ENCODE results near the gene DGKB. TPM values are rescaled to one million over a fixed set of nuclear protein-coding genes. Genes with fewer than 3 reads are reported as not detected.

The DGKB gene
- total RNA-seq, 1 experiment from 2014 or later = 0.48 TPM

- no TSS peak for BruUV-seq (replicated peaks)
- Histone ChIP-seq H4K20me1 (ENCODE audit: insufficient read depth) (no peaks in the 10 kb centered on the region), H3K79me2 (ENCODE audit: low read depth) (no peaks in the 10 kb centered on the region), H3K27ac (no peak overlapping the region), H3K4me2 (no peak overlapping the region), H3K9me2 (ENCODE audit: insufficient read depth) (no peaks in the 10 kb centered on the region), H3F3A (ENCODE audit: insufficient read depth, low read depth) (no peaks in the 10 kb centered on the region), H2AFZ (no peak overlapping the region), H3K4me1 (replicated peaks; ENCODE audit: insufficient read depth) (no peaks in the 10 kb centered on the region), H3K4me3 (no peak overlapping the region), H3K9me3 (ENCODE audit: insufficient read depth, low read depth) (no peaks in the 10 kb centered on the region), H3K36me3 (ENCODE audit: low read depth) (no peaks in the 10 kb centered on the region), H3K27me3 (ENCODE audit: insufficient read depth, low read depth) (no peaks in the 10 kb centered on the region)
- intact Hi-C loops (cut with micrococcal nuclease; ENCODE audit: unreplicated experiment) = no loop called here
- ChIA-PET CTCF (no interaction called here), POLR2A (ENCODE audit: unreplicated experiment) (no interaction called here)
- no peak for DNase-seq
- TF ChIP-seq, protein P1, sequence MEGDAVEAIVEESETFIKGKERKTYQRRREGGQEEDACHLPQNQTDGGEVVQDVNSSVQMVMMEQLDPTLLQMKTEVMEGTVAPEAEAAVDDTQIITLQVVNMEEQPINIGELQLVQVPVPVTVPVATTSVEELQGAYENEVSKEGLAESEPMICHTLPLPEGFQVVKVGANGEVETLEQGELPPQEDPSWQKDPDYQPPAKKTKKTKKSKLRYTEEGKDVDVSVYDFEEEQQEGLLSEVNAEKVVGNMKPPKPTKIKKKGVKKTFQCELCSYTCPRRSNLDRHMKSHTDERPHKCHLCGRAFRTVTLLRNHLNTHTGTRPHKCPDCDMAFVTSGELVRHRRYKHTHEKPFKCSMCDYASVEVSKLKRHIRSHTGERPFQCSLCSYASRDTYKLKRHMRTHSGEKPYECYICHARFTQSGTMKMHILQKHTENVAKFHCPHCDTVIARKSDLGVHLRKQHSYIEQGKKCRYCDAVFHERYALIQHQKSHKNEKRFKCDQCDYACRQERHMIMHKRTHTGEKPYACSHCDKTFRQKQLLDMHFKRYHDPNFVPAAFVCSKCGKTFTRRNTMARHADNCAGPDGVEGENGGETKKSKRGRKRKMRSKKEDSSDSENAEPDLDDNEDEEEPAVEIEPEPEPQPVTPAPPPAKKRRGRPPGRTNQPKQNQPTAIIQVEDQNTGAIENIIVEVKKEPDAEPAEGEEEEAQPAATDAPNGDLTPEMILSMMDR (conservative IDR thresholded peaks at IDR 0.05) = no peak
- TF ChIP-seq EZH2 (IDR thresholded peaks at IDR 0.05; ENCODE audit: low read depth) = no peak
Observed at GRCh38 chr7:14931511-14932215, 29.1 kb upstream of the DGKB start.

- no peaks in the 10 kb centered on the region for H4K20me1 ChIP-seq (ENCODE audit: insufficient read depth)
- H3K27ac ChIP-seq = no peak overlapping the region
- ChIA-PET CTCF (no interaction called here), POLR2A (ENCODE audit: unreplicated experiment) (no interaction called here)
- H3K36me3 ChIP-seq (ENCODE audit: low read depth) = no peaks in the 10 kb centered on the region
- no peak for DNase-seq
- H3K9me3 ChIP-seq (ENCODE audit: insufficient read depth, low read depth) = no peaks in the 10 kb centered on the region
- intact Hi-C loops (cut with micrococcal nuclease; ENCODE audit: unreplicated experiment) = no loop called here
- BruUV-seq (replicated peaks) = no TSS peak
- H3K4me1 ChIP-seq (replicated peaks; ENCODE audit: insufficient read depth) = no peaks in the 10 kb centered on the region
- no peaks in the 10 kb centered on the region for H3F3A ChIP-seq (ENCODE audit: insufficient read depth, low read depth)
- H3K9me2 ChIP-seq (ENCODE audit: insufficient read depth) = no peaks in the 10 kb centered on the region
- no peaks in the 10 kb centered on the region for H3K79me2 ChIP-seq (ENCODE audit: low read depth)
- no peak for TF ChIP-seq EZH2 (IDR thresholded peaks at IDR 0.05; ENCODE audit: low read depth)
- TF ChIP-seq, protein P1 (conservative IDR thresholded peaks at IDR 0.05) = no peak
- no peak overlapping the region for H3K4me2 ChIP-seq
- no peak overlapping the region for H2AFZ ChIP-seq
- no peak overlapping the region for H3K4me3 ChIP-seq
- no peaks in the 10 kb centered on the region for H3K27me3 ChIP-seq (ENCODE audit: insufficient read depth, low read depth)
Observed at GRCh38 chr7:14924398-14924797, 21.8 kb upstream of the DGKB start.

DNA sequence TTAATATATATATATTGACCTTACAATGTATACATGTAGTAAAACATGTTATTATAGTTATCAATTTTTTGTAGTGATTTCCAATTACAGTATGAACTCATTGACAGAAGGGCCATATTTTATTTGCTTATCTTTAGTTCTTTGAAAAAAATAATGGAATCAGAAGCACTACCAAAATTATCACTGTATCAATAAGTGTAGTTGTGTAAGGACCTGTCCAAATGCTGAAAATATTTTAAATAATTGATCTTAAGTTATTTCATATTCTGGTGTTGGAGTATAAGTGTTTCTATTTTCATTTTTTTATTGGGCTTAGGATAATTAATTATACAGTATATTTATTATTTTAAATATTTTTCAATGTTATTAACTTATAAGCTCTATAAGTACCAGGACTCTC, 8.5 kb upstream of the DGKB start:
- H3K79me2 ChIP-seq (ENCODE audit: low read depth) = no peaks in the 10 kb centered on the region
- intact Hi-C loops (cut with micrococcal nuclease; ENCODE audit: unreplicated experiment) = no loop called here
- POLR2A ChIA-PET (ENCODE audit: unreplicated experiment) = no interaction called here
- DNase-seq = no peak
- no peak overlapping the region for H3K4me2 ChIP-seq
- H3K4me3 ChIP-seq = no peak overlapping the region
- no peak overlapping the region for H3K27ac ChIP-seq
- TF ChIP-seq, protein P1 (conservative IDR thresholded peaks at IDR 0.05) = no peak
- no peaks in the 10 kb centered on the region for H3K36me3 ChIP-seq (ENCODE audit: low read depth)
- no peak overlapping the region for H2AFZ ChIP-seq
- no peaks in the 10 kb centered on the region for H3K27me3 ChIP-seq (ENCODE audit: insufficient read depth, low read depth)
- CTCF ChIA-PET = no interaction called here
- H3K9me2 ChIP-seq (ENCODE audit: insufficient read depth) = no peaks in the 10 kb centered on the region
- H3K4me1 ChIP-seq (replicated peaks; ENCODE audit: insufficient read depth) = no peaks in the 10 kb centered on the region
- BruUV-seq (replicated peaks) = no TSS peak
- no peaks in the 10 kb centered on the region for H3F3A ChIP-seq (ENCODE audit: insufficient read depth, low read depth)
- no peaks in the 10 kb centered on the region for H3K9me3 ChIP-seq (ENCODE audit: insufficient read depth, low read depth)
- H4K20me1 ChIP-seq (ENCODE audit: insufficient read depth) = no peaks in the 10 kb centered on the region

Data from PC-9 (cell line).